Endothelial cell of umbilical vein (primary cell): ENCODE data around the gene HLA-DMA. TPM values are rescaled to one million over a fixed set of nuclear protein-coding genes. Genes with fewer than 3 reads are reported as not detected.

Source experiments
- BruUV-seq: library from RNA; stranded (reverse); fragments of 400-500 nt; replicated peaks from 2 replicates; lab custom pipeline; 2021; lab: Mats Ljungman, UMichigan
- CTCF ChIA-PET: fragments of 300-600, 350-600 bp; sonication (Branson Sonifier 250); formaldehyde crosslinking; loops from one replicate; lab custom pipeline; 2021; ENCODE audit warnings: antibody characterized with exemption, inconsistent platforms; lab: Charles Lee
- POLR2A ChIA-PET: fragments of 300-600, 350-600 bp; sonication (Branson Sonifier 250); formaldehyde crosslinking; loops from one replicate; lab custom pipeline; 2021; ENCODE audit warnings: antibody characterized with exemption, inconsistent platforms; lab: Charles Lee
- DNase-seq: peaks from one replicate; pipeline ENCODE4 v3.0.0-alpha.2; 2011; ENCODE audit warnings: low read depth, low spot score
- FAIRE-seq: peaks from 2 replicates; lab custom pipeline; 2011; peaks lifted over from hg19 to GRCh38; lab: Jason Lieb, UNC
- H2AFZ ChIP-seq: 2 replicates; pipeline ENCODE4 v1.6.0; 2012; ENCODE audit warnings: low read depth, low read length, control low read depth, inconsistent platforms
- H3K27ac ChIP-seq: 2 replicates; pipeline ENCODE4 v1.5.1; 2011; ENCODE audit warnings: low read depth, mild to moderate bottlenecking, control low read depth, low read length, moderate library complexity; ENCODE audit not compliant: insufficient read depth
- H3K27me3 ChIP-seq, 2 experiments: 2 replicates each; pipeline versions ENCODE4 v1.6.0 to v1.6.1; 2011; ENCODE audit warnings: low read length in 2 of 2, mixed read lengths in 1 of 2; ENCODE audit not compliant: control insufficient read depth in 2 of 2, insufficient read depth in 2 of 2
- H3K36me3 ChIP-seq, 2 experiments: 2 replicates in 1 of 2; 3 replicates in 1 of 2; pipeline ENCODE4 v1.5.1; 2011; ENCODE audit warnings: low read length in 2 of 2, mild to moderate bottlenecking in 1 of 2, moderate library complexity in 1 of 2; ENCODE audit not compliant: control insufficient read depth in 2 of 2, insufficient read depth in 2 of 2; ENCODE audit errors: extremely low read depth in 1 of 2
- H3K4me1 ChIP-seq: 3 replicates; pipeline ENCODE4 v1.5.1; 2011; ENCODE audit warnings: mild to moderate bottlenecking, low read length; ENCODE audit not compliant: control insufficient read depth, insufficient read depth; ENCODE audit errors: extremely low read depth
- H3K4me2 ChIP-seq: 2 replicates; pipeline ENCODE4 v1.6.1; 2011; ENCODE audit warnings: low read length, control low read depth, mixed read lengths; ENCODE audit not compliant: insufficient read depth
- H3K4me3 ChIP-seq, 3 experiments: fragments of 200-600 bp in 1 of 3; sonication (generic), shearing (Covaris generic) in 1 of 3; replicated peaks in 1 of 3; 2 replicates each; pipeline ENCODE4 v1.5.1; 2011 to 2016; ENCODE audit warnings: control low read depth in 3 of 3, low read length in 3 of 3, mild to moderate bottlenecking in 2 of 3, inconsistent platforms in 1 of 3, low read depth in 1 of 3, moderate library complexity in 1 of 3; ENCODE audit not compliant: insufficient read depth in 1 of 3
- H3K79me2 ChIP-seq: 2 replicates; pipeline ENCODE4 v1.6.0; 2012; ENCODE audit warnings: low read length, inconsistent platforms; ENCODE audit not compliant: control insufficient read depth, insufficient read depth
- H3K9ac ChIP-seq: replicated peaks from 2 replicates; pipeline ENCODE3; 2011; ENCODE audit warnings: low read length, control low read depth; ENCODE audit not compliant: insufficient read depth; ENCODE audit errors: extremely low read depth
- H3K9me1 ChIP-seq: replicated peaks from 3 replicates; pipeline ENCODE4 v1.6.0; 2011; ENCODE audit warnings: mild to moderate bottlenecking, low read length; ENCODE audit not compliant: control insufficient read depth, insufficient read depth; ENCODE audit errors: extremely low read depth
- H3K9me3 ChIP-seq: replicated peaks from 2 replicates; pipeline ENCODE4 v1.5.1; 2012; ENCODE audit warnings: low read length, inconsistent platforms; ENCODE audit not compliant: control insufficient read depth, insufficient read depth
- H4K20me1 ChIP-seq: replicated peaks from 2 replicates; pipeline ENCODE3; 2011; ENCODE audit warnings: mild to moderate bottlenecking, low read length; ENCODE audit not compliant: control insufficient read depth, insufficient read depth; ENCODE audit errors: extremely low read depth
- EZH2 ChIP-seq: IDR thresholded peaks from 2 replicates; pipeline ENCODE4 v1.6.1; 2012; ENCODE audit warnings: borderline replicate concordance, low read depth, mild to moderate bottlenecking, moderate library complexity, low read length, inconsistent platforms; ENCODE audit not compliant: severe bottlenecking
- FOS ChIP-seq: IDR thresholded peaks from 2 replicates; pipeline ENCODE4 v1.6.1; 2011; ENCODE audit warnings: mild to moderate bottlenecking, low read length, moderate library complexity, borderline replicate concordance; ENCODE audit not compliant: insufficient read depth
- GATA2 ChIP-seq: IDR thresholded peaks from 2 replicates; pipeline ENCODE4 v1.7.0; 2011; ENCODE audit warnings: low read depth, mild to moderate bottlenecking, moderate library complexity, mixed read lengths, low read length; ENCODE audit not compliant: insufficient read length, insufficient read depth
- JUN ChIP-seq: IDR thresholded peaks from 2 replicates; pipeline ENCODE4 v1.6.1; 2011; ENCODE audit warnings: borderline replicate concordance, low read depth; ENCODE audit not compliant: insufficient read length, insufficient read depth
- MYC ChIP-seq: IDR thresholded peaks from one replicate; pipeline ENCODE4 v1.6.1; 2011; ENCODE audit warnings: mild to moderate bottlenecking, low read depth, low read length
- POLR2A ChIP-seq: IDR thresholded peaks from 2 replicates; pipeline ENCODE4 v1.6.1; 2012; ENCODE audit warnings: low read depth, mild to moderate bottlenecking, control low read depth, low read length
- POLR2AphosphoS5 ChIP-seq: IDR thresholded peaks from 2 replicates; pipeline ENCODE4 v1.6.1; 2012; ENCODE audit warnings: low read depth, mild to moderate bottlenecking, control low read depth, low read length, moderate library complexity; ENCODE audit not compliant: insufficient read depth
- dilution Hi-C: fragments of 300-500 bp; cut with MboI; formaldehyde crosslinking; loops from one replicate; pipeline ENCODE4 v1.15.0; 2019; ENCODE audit warnings: low sequenced_read_pairs; ENCODE audit not compliant: extremely low pct_ligation_motif_present
- intact Hi-C: fragments of 100-400 bp; cut with micrococcal nuclease; formaldehyde crosslinking; loops from one replicate; pipeline ENCODE4 v1.10.0; 2022
- polyA plus RNA-seq, 4 experiments: library from polyadenylated mRNA; depleted of rRNA in 3 of 4; stranded (reverse) in 3 of 4; unstranded in 1 of 4; fragments of >200 nt; gene quantifications; 2 replicates each; pipeline versions ENCODE4 v1.2.1 to v1.2.3, GENCODE V29; 2011 to 2012; ENCODE audit warnings: missing spikeins in 1 of 4
- total RNA-seq: library from RNA; stranded (reverse); gene quantifications from 2 replicates; pipeline ENCODE4 v1.2.3, GENCODE V29; 2021
- TF ChIP-seq, protein P1 (sequence below), 2 donors: IDR thresholded peaks; 1 replicate in 1 of 2; 2 replicates in 1 of 2; pipeline ENCODE4 v1.5.1; 2011; ENCODE audit warnings: low read length in 2 of 2, mild to moderate bottlenecking in 2 of 2, moderate library complexity in 2 of 2, control low read depth in 1 of 2, inconsistent platforms in 1 of 2, low read depth in 1 of 2; ENCODE audit not compliant: insufficient read depth in 1 of 2; ENCODE audit errors: extremely low read depth in 1 of 2
- TF ChIP-seq, protein P2 (sequence below): IDR thresholded peaks from 2 replicates; pipeline ENCODE4 v1.6.1; 2011; ENCODE audit not compliant: insufficient read depth, insufficient read length

HLA-DMA gene
- total and polyA plus RNA-seq, 2 donors (not counting 3 experiments of a cell fraction or from before 2014, with no cell fraction given): 1.2 to 7.7 TPM

DNA sequence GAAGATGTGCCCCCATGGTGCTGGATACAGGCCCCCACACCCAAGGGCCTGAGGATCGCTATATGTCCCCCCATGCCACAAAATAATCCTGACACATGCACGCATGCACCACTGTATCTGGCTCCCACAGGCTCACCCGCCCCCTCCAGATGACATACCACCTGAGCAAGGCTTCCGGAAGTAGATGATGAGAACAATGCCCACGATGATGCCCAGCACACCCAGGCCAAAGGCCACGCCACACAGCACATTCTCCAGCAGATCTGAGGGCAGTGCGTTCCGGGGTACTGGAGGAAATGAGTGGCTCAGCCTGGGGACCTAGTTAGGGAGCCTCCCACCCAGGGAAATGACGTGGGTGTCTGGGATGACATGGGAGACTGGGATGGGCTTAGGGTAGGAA is 3.8 kb downstream of the HLA-DMA start:
- Histone ChIP-seq H4K20me1 (no peaks in the 10 kb centered on the region), H3K4me3 (no peak overlapping the region), H3K36me3 (no peaks in the 10 kb centered on the region), H3K27me3 (peaks cover 5 to 21% of the 10 kb centered on the region in 2 experiments), H3K79me2 (no peaks in the 10 kb centered on the region), H3K27ac (no peak overlapping the region), H3K4me1 (no peaks in the 10 kb centered on the region), H3K9me3 (no peaks in the 10 kb centered on the region), H3K9ac (no peak overlapping the region), H3K4me2 (no peak overlapping the region), H3K9me1 (no peaks in the 10 kb centered on the region), H2AFZ (no peak overlapping the region)
- dilution Hi-C loops: no loop called here
- TF ChIP-seq POLR2AphosphoS5 (no peak), MYC (no peak), EZH2 (no peak), JUN (no peak), GATA2 (no peak), POLR2A (no peak), FOS (no peak)
- TF ChIP-seq, protein P1, sequence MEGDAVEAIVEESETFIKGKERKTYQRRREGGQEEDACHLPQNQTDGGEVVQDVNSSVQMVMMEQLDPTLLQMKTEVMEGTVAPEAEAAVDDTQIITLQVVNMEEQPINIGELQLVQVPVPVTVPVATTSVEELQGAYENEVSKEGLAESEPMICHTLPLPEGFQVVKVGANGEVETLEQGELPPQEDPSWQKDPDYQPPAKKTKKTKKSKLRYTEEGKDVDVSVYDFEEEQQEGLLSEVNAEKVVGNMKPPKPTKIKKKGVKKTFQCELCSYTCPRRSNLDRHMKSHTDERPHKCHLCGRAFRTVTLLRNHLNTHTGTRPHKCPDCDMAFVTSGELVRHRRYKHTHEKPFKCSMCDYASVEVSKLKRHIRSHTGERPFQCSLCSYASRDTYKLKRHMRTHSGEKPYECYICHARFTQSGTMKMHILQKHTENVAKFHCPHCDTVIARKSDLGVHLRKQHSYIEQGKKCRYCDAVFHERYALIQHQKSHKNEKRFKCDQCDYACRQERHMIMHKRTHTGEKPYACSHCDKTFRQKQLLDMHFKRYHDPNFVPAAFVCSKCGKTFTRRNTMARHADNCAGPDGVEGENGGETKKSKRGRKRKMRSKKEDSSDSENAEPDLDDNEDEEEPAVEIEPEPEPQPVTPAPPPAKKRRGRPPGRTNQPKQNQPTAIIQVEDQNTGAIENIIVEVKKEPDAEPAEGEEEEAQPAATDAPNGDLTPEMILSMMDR (IDR thresholded peaks at IDR 0.05; ENCODE audit: extremely low read depth in 1 of 2, insufficient read depth in 1 of 2, low read depth in 1 of 2, low read length in 2 of 2): no peak
- TF ChIP-seq, protein P2, sequence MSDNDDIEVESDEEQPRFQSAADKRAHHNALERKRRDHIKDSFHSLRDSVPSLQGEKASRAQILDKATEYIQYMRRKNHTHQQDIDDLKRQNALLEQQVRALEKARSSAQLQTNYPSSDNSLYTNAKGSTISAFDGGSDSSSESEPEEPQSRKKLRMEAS: no peak
- BruUV-seq: no TSS peak
- POLR2A ChIA-PET: no interaction called here
- FAIRE-seq (no peak), DNase-seq (no peak)
- intact Hi-C loops: no loop called here
- CTCF ChIA-PET: interaction anchor here (1.0 to 2.6 kb wide), 2 partner anchors 15 to 55 kb away, joined by 3 to 59 read pairs; no protein-coding TSS in a partner anchor
